Gastroesophageal sphincter (tissue), 4 donors: ENCODE results near the gene KCNJ9. TPM values are rescaled to one million over a fixed set of nuclear protein-coding genes. Genes with fewer than 3 reads are reported as not detected.
A peak's percentile ranks its signal among the peaks of the same experiment; 100 is the strongest.

Experiments
- ATAC-seq: fragments of 150-250 bp; one replicate; pipeline ENCODE4 v1.9.1; 2016; ENCODE audit warnings: mild to moderate bottlenecking, moderate library complexity
- H3K27ac ChIP-seq, 4 donors: fragments of 200-600 bp; sonication (generic) in 3 of 4; 1 replicate in 3 of 4; 2 replicates in 1 of 4; pipeline ENCODE4 v1.5.1; 2016 to 2019
- H3K27me3 ChIP-seq: fragments of 200-600 bp; sonication (generic); one replicate; pipeline ENCODE4 v1.5.1; 2019
- H3K36me3 ChIP-seq, 2 donors: fragments of 200-600 bp; sonication (generic); one replicate each; pipeline ENCODE4 v1.5.1; 2019; ENCODE audit warnings: control low read depth in 1 of 2
- H3K4me1 ChIP-seq, 3 donors: fragments of 200-600 bp; sonication (generic); 1 replicate in 2 of 3; 2 replicates in 1 of 3; pipeline ENCODE4 v1.5.1; 2016 to 2019; ENCODE audit warnings: control low read depth in 2 of 3
- H3K4me3 ChIP-seq, 2 donors: fragments of 200-600 bp; sonication (generic); one replicate each; pipeline ENCODE4 v1.5.1; 2019; ENCODE audit warnings: mild to moderate bottlenecking in 1 of 2, moderate library complexity in 1 of 2
- H3K9me3 ChIP-seq, 3 donors: fragments of 200-600 bp; sonication (generic); one replicate each; pipeline ENCODE4 v1.5.1; 2017 to 2019; ENCODE audit warnings: control low read depth in 2 of 3
- CTCF ChIP-seq, 4 experiments: fragments of 200-600 bp in 2 of 4; fragments of 450-650 bp in 2 of 4; sonication (generic) in 1 of 4; IDR thresholded peaks; one replicate each; pipeline ENCODE4 v1.5.1; 2017 to 2019; ENCODE audit warnings: antibody characterized with exemption in 4 of 4, mild to moderate bottlenecking in 2 of 4, moderate library complexity in 2 of 4
- EP300 ChIP-seq: sonication (generic); formaldehyde crosslinking; IDR thresholded peaks from one replicate; pipeline ENCODE4 v1.6.1; 2017; ENCODE audit warnings: antibody characterized with exemption, mild to moderate bottlenecking
- POLR2A ChIP-seq, 2 donors: fragments of 450-650 bp; IDR thresholded peaks; one replicate each; pipeline ENCODE4 v1.6.1; 2017; ENCODE audit warnings: antibody characterized with exemption in 2 of 2, mild to moderate bottlenecking in 2 of 2, moderate library complexity in 1 of 2
- POLR2AphosphoS5 ChIP-seq: sonication (generic); formaldehyde crosslinking; IDR thresholded peaks from one replicate; pipeline ENCODE4 v1.6.1; 2017; ENCODE audit warnings: antibody characterized with exemption
- WGBS, 2 donors: methylation state at CpG; one replicate each; pipeline ENCODE4 v1.1.5; 2018; ENCODE audit warnings: low coverage in 1 of 2; 5-methylcytosine and 5-hydroxymethylcytosine counted together
- total RNA-seq, 4 donors: library from RNA; depleted of rRNA; stranded (reverse); fragments of >200 nt; gene quantifications; one replicate each; pipeline ENCODE4 v1.1.0, GENCODE V29; 2016

Gene KCNJ9
- total RNA-seq, 4 donors from 2014 or later: not detected

GRCh38 chr1:160134791-160135572, 53.6 kb downstream of the KCNJ9 start:
- TF ChIP-seq CTCF (IDR thresholded peaks at IDR 0.05) (no peak), EP300 (no peak), POLR2A (IDR thresholded peaks at IDR 0.05) (no peak), POLR2AphosphoS5 (no peak)
- Histone ChIP-seq H3K4me3 (no peak overlapping the region), H3K9me3 (no peaks in the 10 kb centered on the region), H3K4me1 (peaks cover 7 to 61% (median 9%) of the 10 kb centered on the region in 3 donors), H3K36me3 (peaks cover 0 to 85% of the 10 kb centered on the region in 2 donors), H3K27ac (peak overlapping the region; percentile 43 to 88 (median 84)), H3K27me3 (no peaks in the 10 kb centered on the region)
- no peak for ATAC-seq
- WGBS, 2 donors: 86 to 92% methylated on average over 5 to 8 of the region's 20 CpGs

GRCh38 chr1:160136121-160136925, 55.0 kb downstream of the KCNJ9 start:
- ATAC-seq: no peak
- peak overlapping the region; percentile 62 to 88 (median 84) for H3K27ac ChIP-seq
- peaks cover 0 to 85% of the 10 kb centered on the region in 2 donors for H3K36me3 ChIP-seq
- no peaks in the 10 kb centered on the region for H3K9me3 ChIP-seq
- TF ChIP-seq EP300 (no peak), POLR2AphosphoS5 (no peak), POLR2A (IDR thresholded peaks at IDR 0.05) (no peak), CTCF (IDR thresholded peaks at IDR 0.05) (no peak)
- WGBS, 2 donors: 82 to 93% methylated on average over 8 to 12 of the region's 22 CpGs
- H3K4me3 ChIP-seq: no peak overlapping the region
- H3K27me3 ChIP-seq: no peaks in the 10 kb centered on the region
- H3K4me1 ChIP-seq: peaks cover under 1 to 47% (median 3%) of the 10 kb centered on the region in 3 donors

- H3K27ac ChIP-seq: peak overlapping the region; percentile 62 to 88 (median 84)
- H3K4me3 ChIP-seq: no peak overlapping the region
- H3K36me3 ChIP-seq: peaks cover 0 to 89% of the 10 kb centered on the region in 2 donors
- H3K4me1 ChIP-seq: peaks cover 0 to 42% (median 3%) of the 10 kb centered on the region in 3 donors
- no peak for ATAC-seq
- 91% methylated on average over 4 of the region's 5 CpGs; no CpG with 5 or more reads in 1 of the 2 donors for WGBS, 2 donors
- no peaks in the 10 kb centered on the region for H3K9me3 ChIP-seq
- no peak for TF ChIP-seq CTCF (IDR thresholded peaks at IDR 0.05)
- no peak for TF ChIP-seq EP300
- TF ChIP-seq POLR2AphosphoS5: no peak
- TF ChIP-seq POLR2A (IDR thresholded peaks at IDR 0.05): no peak
- H3K27me3 ChIP-seq: no peaks in the 10 kb centered on the region
These were observed 55.5 kb downstream of the KCNJ9 start for GRCh38 chr1:160136926-160137200.

- H3K27me3 ChIP-seq: no peaks in the 10 kb centered on the region
- H3K4me3 ChIP-seq: no peak overlapping the region
- WGBS, 2 donors: 65 to 94% methylated on average over 5 to 6 of the region's 8 CpGs
- ATAC-seq: peak; percentile 48
- peak overlapping the region; percentile 62 to 88 (median 84) for H3K27ac ChIP-seq
- H3K9me3 ChIP-seq: no peaks in the 10 kb centered on the region
- no peak for TF ChIP-seq POLR2AphosphoS5
- TF ChIP-seq CTCF (IDR thresholded peaks at IDR 0.05): no peak
- TF ChIP-seq POLR2A (IDR thresholded peaks at IDR 0.05): no peak
- no peak for TF ChIP-seq EP300
- H3K4me1 ChIP-seq: peaks cover 0 to 39% (median 2%) of the 10 kb centered on the region in 3 donors
- H3K36me3 ChIP-seq: peaks cover 0 to 93% of the 10 kb centered on the region in 2 donors
These were observed 56.0 kb downstream of the KCNJ9 start for GRCh38 chr1:160137216-160137862.
